Body of pancreas (tissue), 4 donors: Measurements from ENCODE around the gene GJA3.

Source experiments
- CTCF ChIP-seq, 7 experiments: fragments of 450-650 bp in 4 of 7; fragments of 200-600 bp in 3 of 7; sonication (generic) in 3 of 7; IDR thresholded peaks; one replicate each; pipeline ENCODE4 v1.5.1; 2016 to 2019; ENCODE audit warnings: antibody characterized with exemption in 7 of 7
- POLR2A ChIP-seq, 3 donors: fragments of 450-650 bp; IDR thresholded peaks; one replicate each; pipeline ENCODE4 v1.6.1; 2016; ENCODE audit warnings: antibody characterized with exemption in 3 of 3, mild to moderate bottlenecking in 2 of 3

DNA sequence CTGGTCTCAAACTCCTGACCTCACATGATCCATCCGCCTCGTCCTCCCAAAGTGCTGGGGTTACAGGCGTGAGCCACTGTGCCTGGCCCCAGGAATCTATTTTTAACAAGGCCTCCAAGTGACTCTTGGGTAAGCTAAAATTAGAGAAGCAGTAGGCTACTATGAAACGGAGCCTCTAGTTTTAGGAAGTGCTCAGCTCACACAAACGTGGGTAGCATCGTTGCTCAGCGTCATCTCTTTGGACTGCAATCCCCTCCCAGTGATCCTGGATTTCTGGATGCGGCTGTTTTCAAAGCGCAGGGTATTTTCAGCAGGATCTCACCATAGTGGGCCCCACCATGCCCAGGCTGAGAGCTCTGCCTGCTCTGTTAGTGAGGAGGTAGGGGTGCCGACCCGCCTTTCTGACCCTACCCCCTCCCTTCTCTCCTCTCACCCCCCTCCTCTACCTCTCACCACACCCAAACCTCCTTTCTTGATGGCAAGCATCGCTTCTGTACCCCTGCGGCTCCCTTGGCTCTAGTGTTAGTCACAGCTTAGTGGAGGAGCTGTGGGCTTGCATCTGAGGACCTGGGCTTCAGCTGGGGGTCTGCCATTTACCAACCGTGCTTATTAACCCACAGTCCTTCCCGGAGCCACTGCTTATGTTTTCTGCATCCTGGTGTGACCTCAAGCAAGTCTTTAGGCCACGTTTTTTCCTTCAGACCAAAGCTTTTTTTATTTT lies 34.2 kb downstream of the GJA3 start:
- TF ChIP-seq CTCF (IDR thresholded peaks at IDR 0.05), result no peak
- no peak for TF ChIP-seq POLR2A (IDR thresholded peaks at IDR 0.05)
